ES-I3 (cell line): ENCODE data around the gene DBX1.

Experiments
- H3K36me3 ChIP-seq: 2 replicates; pipeline ENCODE4 v1.6.1; 2013; ENCODE audit warnings: mild to moderate bottlenecking, low read length, control low read depth, moderate library complexity; ENCODE audit not compliant: insufficient read depth
- H3K4me1 ChIP-seq: 2 replicates; pipeline ENCODE4 v1.6.1; 2013; ENCODE audit warnings: mild to moderate bottlenecking, control low read depth, low read length; ENCODE audit not compliant: insufficient read depth
- H3K9ac ChIP-seq: 2 replicates; pipeline ENCODE4 v1.6.1; 2013; ENCODE audit warnings: low read depth, mild to moderate bottlenecking, low read length, moderate library complexity
- H3K9me3 ChIP-seq: 2 replicates; pipeline ENCODE4 v1.6.1; 2013; ENCODE audit warnings: mild to moderate bottlenecking, low read length, moderate library complexity; ENCODE audit not compliant: control insufficient read depth, insufficient read depth

The DBX1 gene

GRCh38 chr11:20177136-20177535 lies 16.9 kb upstream of the DBX1 start:
- Histone ChIP-seq H3K9ac (no peak overlapping the region), H3K36me3 (no peaks in the 10 kb centered on the region), H3K9me3 (no peaks in the 10 kb centered on the region), H3K4me1 (no peaks in the 10 kb centered on the region)

- Histone ChIP-seq H3K4me1 (no peaks in the 10 kb centered on the region), H3K36me3 (no peaks in the 10 kb centered on the region), H3K9me3 (no peaks in the 10 kb centered on the region), H3K9ac (no peak overlapping the region)
Observed at GRCh38 chr11:20172721-20173447, 12.6 kb upstream of the DBX1 start.

GRCh38 chr11:20163783-20164481 lies 3.7 kb upstream of the DBX1 start:
- Histone ChIP-seq H3K36me3 (no peaks in the 10 kb centered on the region), H3K4me1 (peaks cover 5% of the 10 kb centered on the region), H3K9ac (peak overlapping the region; percentile 59; the same call in 1 of the 2 replicates), H3K9me3 (no peaks in the 10 kb centered on the region)

GRCh38 chr11:20162824-20163782 lies 2.8 kb upstream of the DBX1 start:
- H3K4me1 ChIP-seq: peaks cover 5% of the 10 kb centered on the region
- no peaks in the 10 kb centered on the region for H3K36me3 ChIP-seq
- H3K9me3 ChIP-seq: no peaks in the 10 kb centered on the region
- peak overlapping the region; percentile 59 for H3K9ac ChIP-seq

- peaks cover 9% of the 10 kb centered on the region for H3K4me1 ChIP-seq
Observed at GRCh38 chr11:20161923-20162744, 1.9 kb upstream of the DBX1 start.

GRCh38 chr11:20161230-20161918 lies 1.1 kb upstream of the DBX1 start:
- H3K36me3 ChIP-seq: no peaks in the 10 kb centered on the region
- H3K9ac ChIP-seq: peak overlapping the region; percentile 24; the same call in 1 of the 2 replicates
- H3K9me3 ChIP-seq: no peaks in the 10 kb centered on the region
- H3K4me1 ChIP-seq: peaks cover 9% of the 10 kb centered on the region

More at GRCh38 chr11:20161923-20162744, 1.9 kb upstream of the DBX1 start:
- Histone ChIP-seq H3K9ac (peak overlapping the region; percentile 24; the same call in 1 of the 2 replicates), H3K9me3 (no peaks in the 10 kb centered on the region), H3K36me3 (no peaks in the 10 kb centered on the region)

- Histone ChIP-seq H3K9me3 (no peaks in the 10 kb centered on the region), H3K36me3 (no peaks in the 10 kb centered on the region), H3K4me1 (peaks cover 10% of the 10 kb centered on the region), H3K9ac (peak overlapping the region; percentile 20; the same call in 1 of the 2 replicates)
Observed at GRCh38 chr11:20159466-20160381, 551 bp downstream of the DBX1 start.

DNA sequence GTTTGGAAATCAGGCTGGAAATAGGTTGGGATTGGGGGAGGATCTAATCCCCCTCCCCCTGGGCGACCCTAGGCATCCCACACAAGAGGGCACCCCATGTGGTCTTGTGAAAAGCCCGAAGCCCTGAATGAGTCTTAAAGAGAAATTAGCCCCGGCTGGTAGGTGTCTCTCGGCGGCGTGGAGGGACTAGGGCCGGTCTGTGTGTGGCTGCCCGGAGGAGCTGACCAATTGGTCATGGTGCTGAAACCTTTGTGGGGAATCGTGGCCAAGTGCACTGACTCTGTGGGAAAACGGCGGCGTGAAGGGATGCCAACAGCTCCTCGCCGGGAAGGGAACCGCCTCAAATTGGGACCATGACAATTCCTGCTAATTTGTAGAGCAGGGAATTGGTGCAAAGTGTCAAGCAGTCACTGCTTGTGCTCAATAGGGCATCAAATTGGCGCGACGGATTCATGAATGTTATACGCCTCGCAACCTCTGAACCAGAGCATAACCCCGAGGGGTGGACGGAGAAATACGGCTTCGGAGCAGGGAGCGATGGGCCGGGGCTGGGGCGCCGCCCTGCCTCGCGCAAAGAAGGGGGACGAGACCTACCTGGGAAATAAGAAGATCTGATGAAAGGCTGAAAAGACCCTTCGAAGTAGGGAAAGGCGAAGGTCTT lies 1.5 kb downstream of the DBX1 start:
- peaks cover 20% of the 10 kb centered on the region for H3K4me1 ChIP-seq
- no peak overlapping the region for H3K9ac ChIP-seq
- no peaks in the 10 kb centered on the region for H3K9me3 ChIP-seq
- no peaks in the 10 kb centered on the region for H3K36me3 ChIP-seq

DNA sequence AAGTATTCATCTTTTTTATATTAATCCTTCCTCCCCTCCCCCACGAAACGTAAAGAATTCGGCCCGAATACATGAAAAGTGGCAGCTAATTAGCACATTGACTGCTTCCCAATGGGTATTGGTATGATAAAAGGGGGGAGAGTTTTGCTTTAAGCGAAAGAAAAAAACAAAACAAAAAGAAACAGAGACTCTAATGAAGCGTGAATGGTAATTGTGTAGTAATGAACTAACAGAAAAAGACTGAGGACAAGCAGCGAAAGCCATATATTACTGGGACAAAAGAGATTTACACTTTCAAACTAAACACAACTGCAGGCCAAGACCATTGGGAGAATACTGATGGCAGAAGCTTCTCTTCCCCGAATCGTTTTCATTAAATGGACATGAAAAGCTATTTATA lies 2.5 kb downstream of the DBX1 start:
- H3K4me1 ChIP-seq: peaks cover 20% of the 10 kb centered on the region
- no peaks in the 10 kb centered on the region for H3K9me3 ChIP-seq
- no peak overlapping the region; the same call in 1 of the 2 replicates for H3K9ac ChIP-seq
- no peaks in the 10 kb centered on the region for H3K36me3 ChIP-seq

GRCh38 chr11:20156876-20157613 lies 3.2 kb downstream of the DBX1 start:
- no peaks in the 10 kb centered on the region for H3K36me3 ChIP-seq
- H3K4me1 ChIP-seq: peaks cover 20% of the 10 kb centered on the region
- H3K9me3 ChIP-seq: no peaks in the 10 kb centered on the region
- peak overlapping the region; percentile 64; the same call in 1 of the 2 replicates for H3K9ac ChIP-seq

DNA sequence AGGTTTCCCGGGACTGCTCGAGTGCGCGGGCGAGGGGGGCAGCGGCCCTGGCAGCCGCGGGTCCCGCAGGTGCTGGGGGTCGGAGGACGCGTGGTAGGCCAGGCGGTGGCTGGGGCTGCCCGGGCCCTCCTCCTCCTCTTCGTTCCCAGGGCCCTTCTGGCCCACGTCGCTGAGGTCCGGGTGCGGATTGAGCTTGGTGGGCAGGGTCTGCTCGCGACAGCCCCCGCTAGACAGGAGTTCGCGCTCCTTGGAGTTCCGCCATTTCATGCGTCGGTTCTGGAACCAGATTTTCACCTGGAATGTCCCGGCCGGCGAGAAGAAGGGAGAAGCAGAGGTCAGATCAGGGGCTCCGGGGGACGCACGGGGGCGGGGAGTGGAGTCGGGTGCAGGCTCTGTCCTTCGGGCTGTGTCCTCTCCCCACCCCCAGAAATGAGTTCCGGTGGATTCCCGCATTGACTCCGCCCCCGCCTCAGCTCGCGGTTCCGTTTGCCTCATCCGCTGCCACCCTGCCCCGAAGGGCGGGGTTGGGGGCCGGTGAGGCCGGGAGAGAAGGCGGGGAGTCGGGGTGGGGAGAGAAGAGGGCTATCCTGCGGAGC lies 3.9 kb downstream of the DBX1 start:
- H3K9me3 ChIP-seq: no peaks in the 10 kb centered on the region
- H3K9ac ChIP-seq: peak overlapping the region; percentile 64
- H3K4me1 ChIP-seq: peaks cover 20% of the 10 kb centered on the region
- H3K36me3 ChIP-seq: no peaks in the 10 kb centered on the region
